GM23338 (cell line): ENCODE results near the gene KCTD4.

Source experiments
- CREB1 ChIP-seq: fragments of 250-450 bp; sonication (Bioruptor Pico); IDR thresholded peaks from 2 replicates; pipeline ENCODE4 v1.5.0; 2020; ENCODE audit warnings: low read depth, mild to moderate bottlenecking, moderate library complexity
- EZH2 ChIP-seq: fragments of 200-600 bp; sonication (generic); IDR thresholded peaks from one replicate; pipeline ENCODE4 v1.8.0; 2017; ENCODE audit warnings: antibody characterized with exemption, mild to moderate bottlenecking, low read depth; ENCODE audit not compliant: unreplicated experiment
- EZH2phosphoT487 ChIP-seq: fragments of 200-600 bp; sonication (generic); IDR thresholded peaks from one replicate; pipeline ENCODE4 v1.8.1; 2018; ENCODE audit warnings: antibody characterized with exemption; ENCODE audit not compliant: unreplicated experiment
- JUNB ChIP-seq: IDR thresholded peaks from one replicate; pipeline ENCODE4 v1.6.1; 2016; ENCODE audit warnings: antibody characterized with exemption; ENCODE audit not compliant: unreplicated experiment
- POLR2AphosphoS5 ChIP-seq: IDR thresholded peaks from 2 replicates; pipeline ENCODE4 v1.6.1; 2016; ENCODE audit warnings: antibody characterized with exemption, low read depth
- ZNF331 ChIP-seq: fragments of 250-450 bp; sonication (Bioruptor Pico); IDR thresholded peaks from 2 replicates; pipeline ENCODE4 v1.5.0; 2020; ENCODE audit warnings: low read depth, mild to moderate bottlenecking, moderate library complexity
- TF ChIP-seq, protein P1 (sequence below), 2 experiments: fragments of 200-600 bp in 1 of 2; sonication (generic) in 1 of 2; conservative IDR thresholded peaks; 2 replicates each; pipeline versions ENCODE4 v1.5.1 to v1.6.1; 2016 to 2017; ENCODE audit warnings: antibody characterized with exemption in 2 of 2, low read depth in 2 of 2, mild to moderate bottlenecking in 2 of 2, moderate library complexity in 1 of 2
- TF ChIP-seq, protein P2 (sequence below): IDR thresholded peaks from 2 replicates; pipeline ENCODE4 v1.6.1; 2016; ENCODE audit warnings: antibody characterized with exemption

DNA sequence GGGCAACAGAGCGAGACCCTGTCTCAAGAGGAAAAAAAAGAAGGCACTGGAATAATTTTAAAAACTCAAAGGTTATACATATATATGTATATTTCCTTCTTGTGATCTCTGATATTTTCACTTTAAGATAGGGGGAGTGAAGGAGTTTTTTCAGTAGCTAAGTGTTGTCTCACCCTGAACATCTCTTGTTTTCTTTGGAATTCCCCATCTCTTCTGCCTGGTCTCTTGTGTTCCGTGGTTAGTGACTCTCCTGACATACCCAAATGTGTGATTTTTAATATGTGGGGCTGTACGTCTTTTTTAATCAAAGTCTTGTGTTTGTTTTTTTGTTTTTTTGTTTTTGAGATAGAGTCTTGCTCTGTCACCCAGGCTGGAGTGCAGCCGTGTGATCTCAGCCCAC is 15.3 kb upstream of the KCTD4 start:
- TF ChIP-seq, protein P1, sequence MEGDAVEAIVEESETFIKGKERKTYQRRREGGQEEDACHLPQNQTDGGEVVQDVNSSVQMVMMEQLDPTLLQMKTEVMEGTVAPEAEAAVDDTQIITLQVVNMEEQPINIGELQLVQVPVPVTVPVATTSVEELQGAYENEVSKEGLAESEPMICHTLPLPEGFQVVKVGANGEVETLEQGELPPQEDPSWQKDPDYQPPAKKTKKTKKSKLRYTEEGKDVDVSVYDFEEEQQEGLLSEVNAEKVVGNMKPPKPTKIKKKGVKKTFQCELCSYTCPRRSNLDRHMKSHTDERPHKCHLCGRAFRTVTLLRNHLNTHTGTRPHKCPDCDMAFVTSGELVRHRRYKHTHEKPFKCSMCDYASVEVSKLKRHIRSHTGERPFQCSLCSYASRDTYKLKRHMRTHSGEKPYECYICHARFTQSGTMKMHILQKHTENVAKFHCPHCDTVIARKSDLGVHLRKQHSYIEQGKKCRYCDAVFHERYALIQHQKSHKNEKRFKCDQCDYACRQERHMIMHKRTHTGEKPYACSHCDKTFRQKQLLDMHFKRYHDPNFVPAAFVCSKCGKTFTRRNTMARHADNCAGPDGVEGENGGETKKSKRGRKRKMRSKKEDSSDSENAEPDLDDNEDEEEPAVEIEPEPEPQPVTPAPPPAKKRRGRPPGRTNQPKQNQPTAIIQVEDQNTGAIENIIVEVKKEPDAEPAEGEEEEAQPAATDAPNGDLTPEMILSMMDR (conservative IDR thresholded peaks at IDR 0.05; ENCODE audit: low read depth in 2 of 2), result no peak
- no peak for TF ChIP-seq CREB1 (CRISPR knock-in tag)
- TF ChIP-seq EZH2, result no peak
- no peak for TF ChIP-seq POLR2AphosphoS5
- no peak for TF ChIP-seq EZH2phosphoT487
- TF ChIP-seq JUNB, result no peak
- no peak for TF ChIP-seq ZNF331 (CRISPR knock-in tag)
- TF ChIP-seq, protein P2, sequence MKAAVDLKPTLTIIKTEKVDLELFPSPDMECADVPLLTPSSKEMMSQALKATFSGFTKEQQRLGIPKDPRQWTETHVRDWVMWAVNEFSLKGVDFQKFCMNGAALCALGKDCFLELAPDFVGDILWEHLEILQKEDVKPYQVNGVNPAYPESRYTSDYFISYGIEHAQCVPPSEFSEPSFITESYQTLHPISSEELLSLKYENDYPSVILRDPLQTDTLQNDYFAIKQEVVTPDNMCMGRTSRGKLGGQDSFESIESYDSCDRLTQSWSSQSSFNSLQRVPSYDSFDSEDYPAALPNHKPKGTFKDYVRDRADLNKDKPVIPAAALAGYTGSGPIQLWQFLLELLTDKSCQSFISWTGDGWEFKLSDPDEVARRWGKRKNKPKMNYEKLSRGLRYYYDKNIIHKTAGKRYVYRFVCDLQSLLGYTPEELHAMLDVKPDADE, result no peak
